BJ (cell line): Measurements from ENCODE around the gene SPATA22. TPM values are rescaled to one million over a fixed set of nuclear protein-coding genes. Genes with fewer than 3 reads are reported as not detected.
A peak's percentile ranks its signal among the peaks of the same experiment; 100 is the strongest.

ENCODE experiments used
- CTCF ChIA-PET: fragments of 350-600 bp; formaldehyde crosslinking; extraction: SDS; loops from one replicate; lab custom pipeline; 2021; ENCODE audit warnings: antibody characterized with exemption, inconsistent platforms; lab: Yijun Ruan, JAX
- POLR2A ChIA-PET: fragments of 300-600 bp; sonication (Branson Sonifier 250); formaldehyde crosslinking; extraction: SDS; loops from one replicate; lab custom pipeline; 2021; ENCODE audit warnings: antibody characterized with exemption; lab: Charles Lee
- DNase-seq: peaks from one replicate; pipeline ENCODE4 v3.0.0-alpha.2; 2011; ENCODE audit warnings: low read depth
- H3K27me3 ChIP-seq: 2 replicates; pipeline ENCODE4 v1.6.0; 2011; ENCODE audit warnings: low read length; ENCODE audit not compliant: control insufficient read depth, insufficient read depth
- H3K36me3 ChIP-seq: 2 replicates; pipeline ENCODE4 v1.5.1; 2011; ENCODE audit warnings: low read length; ENCODE audit not compliant: control insufficient read depth, insufficient read depth
- H3K4me3 ChIP-seq: 2 replicates; pipeline ENCODE4 v1.5.1; 2011; ENCODE audit warnings: low read depth, mild to moderate bottlenecking, control low read depth, low read length
- polyA plus RNA-seq: library from polyadenylated mRNA; depleted of rRNA; stranded (reverse); fragments of >200 nt; gene quantifications from 2 replicates; pipeline ENCODE4 v1.2.3, GENCODE V29; 2011
- TF ChIP-seq, protein P1 (sequence below): IDR thresholded peaks from 2 replicates; pipeline ENCODE4 v1.5.1; 2011; ENCODE audit warnings: low read depth, mild to moderate bottlenecking, control low read depth, inconsistent platforms, low read length, moderate library complexity; ENCODE audit not compliant: insufficient read depth

The SPATA22 gene
- polyA plus RNA-seq, 1 experiment, result not detected

DNA sequence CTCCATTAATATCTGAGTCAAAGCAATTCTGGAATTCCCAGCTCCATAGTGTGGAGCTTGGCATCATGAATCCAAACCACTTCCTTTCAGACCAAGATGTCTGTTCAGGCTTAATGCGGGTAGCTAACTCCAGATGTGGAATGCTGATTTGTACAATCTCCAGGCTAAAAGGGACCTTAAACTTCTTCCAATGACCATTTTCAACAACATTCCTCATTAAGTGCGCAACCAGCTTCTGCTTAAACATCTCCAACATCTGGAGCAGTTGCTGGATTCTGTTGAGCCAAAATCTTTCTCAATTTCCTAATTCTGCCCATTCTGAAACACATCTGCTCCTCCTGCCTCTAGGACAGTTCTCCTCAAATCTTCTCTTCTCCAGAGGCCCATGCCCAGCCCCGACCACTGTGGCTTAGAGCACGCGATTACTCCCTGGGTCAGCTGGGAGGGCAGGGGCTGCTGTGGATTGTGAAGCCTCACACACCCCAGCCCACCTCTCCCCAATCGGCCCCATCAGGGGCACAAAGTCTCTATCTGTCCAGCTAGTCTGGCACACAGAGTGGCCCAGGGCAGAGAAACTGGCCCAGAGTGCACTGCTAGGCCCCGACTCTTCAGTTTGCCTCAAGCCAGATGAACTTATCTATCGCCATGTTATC is 40.4 kb upstream of the SPATA22 start:
- POLR2A ChIA-PET, result no interaction called here
- peak; percentile 33 for DNase-seq

DNA sequence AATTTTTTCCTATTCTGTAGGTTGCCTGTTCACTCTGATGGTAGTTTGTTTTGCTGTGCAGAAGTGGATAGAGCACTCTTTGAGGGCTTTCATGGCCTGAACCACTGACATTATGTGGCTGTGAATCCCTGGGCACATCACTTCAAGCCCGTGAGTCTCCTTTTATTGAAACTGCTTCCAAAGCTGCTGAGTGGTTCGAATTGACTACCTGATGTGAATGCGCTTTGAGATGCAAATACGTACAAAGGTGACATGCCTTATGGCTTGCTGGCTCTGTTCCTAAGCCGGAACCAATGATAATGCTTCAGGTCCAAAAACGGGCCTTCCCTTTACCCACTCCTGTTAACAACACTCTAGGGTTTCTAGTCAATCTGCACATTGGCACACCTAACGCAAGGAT is 38.5 kb upstream of the SPATA22 start:
- CTCF ChIA-PET, result no interaction called here
- no peak overlapping the region for H3K4me3 ChIP-seq
- TF ChIP-seq, protein P1, sequence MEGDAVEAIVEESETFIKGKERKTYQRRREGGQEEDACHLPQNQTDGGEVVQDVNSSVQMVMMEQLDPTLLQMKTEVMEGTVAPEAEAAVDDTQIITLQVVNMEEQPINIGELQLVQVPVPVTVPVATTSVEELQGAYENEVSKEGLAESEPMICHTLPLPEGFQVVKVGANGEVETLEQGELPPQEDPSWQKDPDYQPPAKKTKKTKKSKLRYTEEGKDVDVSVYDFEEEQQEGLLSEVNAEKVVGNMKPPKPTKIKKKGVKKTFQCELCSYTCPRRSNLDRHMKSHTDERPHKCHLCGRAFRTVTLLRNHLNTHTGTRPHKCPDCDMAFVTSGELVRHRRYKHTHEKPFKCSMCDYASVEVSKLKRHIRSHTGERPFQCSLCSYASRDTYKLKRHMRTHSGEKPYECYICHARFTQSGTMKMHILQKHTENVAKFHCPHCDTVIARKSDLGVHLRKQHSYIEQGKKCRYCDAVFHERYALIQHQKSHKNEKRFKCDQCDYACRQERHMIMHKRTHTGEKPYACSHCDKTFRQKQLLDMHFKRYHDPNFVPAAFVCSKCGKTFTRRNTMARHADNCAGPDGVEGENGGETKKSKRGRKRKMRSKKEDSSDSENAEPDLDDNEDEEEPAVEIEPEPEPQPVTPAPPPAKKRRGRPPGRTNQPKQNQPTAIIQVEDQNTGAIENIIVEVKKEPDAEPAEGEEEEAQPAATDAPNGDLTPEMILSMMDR, result no peak
- POLR2A ChIA-PET, result no interaction called here
- DNase-seq, result no peak
- no peaks in the 10 kb centered on the region; the same call in 1 of the 2 replicates for H3K27me3 ChIP-seq
- no peaks in the 10 kb centered on the region for H3K36me3 ChIP-seq

More for the DNA sequence above, 40.4 kb upstream of the SPATA22 start:
- CTCF ChIA-PET, result interaction anchor here (0.6 to 1.6 kb wide), 2 partner anchors 12 to 1895 kb away, joined by 3 to 7 read pairs; no protein-coding TSS in a partner anchor
- Histone ChIP-seq H3K4me3 (no peak overlapping the region), H3K36me3 (no peaks in the 10 kb centered on the region), H3K27me3 (no peaks in the 10 kb centered on the region)
- TF ChIP-seq, protein P1, result no peak

DNA sequence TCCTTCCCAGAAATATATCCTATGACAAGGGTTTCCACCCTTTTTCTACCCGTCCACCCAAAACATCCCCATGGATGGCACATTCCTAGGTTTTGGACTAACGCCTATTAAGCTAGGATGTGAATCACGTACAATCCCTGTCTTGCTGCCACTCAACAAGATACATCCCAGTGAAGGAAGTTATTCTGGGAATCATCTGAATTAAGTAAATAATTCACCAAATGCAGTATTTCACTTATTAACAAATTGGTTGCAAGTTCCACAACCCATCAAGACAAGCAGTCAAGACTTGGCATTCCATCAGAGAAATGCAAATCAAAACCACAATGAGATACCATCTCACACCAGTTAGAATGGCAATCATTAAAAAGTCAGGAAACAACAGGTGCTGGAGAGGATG is 36.2 kb upstream of the SPATA22 start:
- POLR2A ChIA-PET, result no interaction called here
- CTCF ChIA-PET, result no interaction called here
- TF ChIP-seq, protein P1, result no peak
- Histone ChIP-seq H3K4me3 (no peak overlapping the region), H3K27me3 (no peaks in the 10 kb centered on the region; the same call in 1 of the 2 replicates), H3K36me3 (no peaks in the 10 kb centered on the region)
- DNase-seq, result no peak

DNA sequence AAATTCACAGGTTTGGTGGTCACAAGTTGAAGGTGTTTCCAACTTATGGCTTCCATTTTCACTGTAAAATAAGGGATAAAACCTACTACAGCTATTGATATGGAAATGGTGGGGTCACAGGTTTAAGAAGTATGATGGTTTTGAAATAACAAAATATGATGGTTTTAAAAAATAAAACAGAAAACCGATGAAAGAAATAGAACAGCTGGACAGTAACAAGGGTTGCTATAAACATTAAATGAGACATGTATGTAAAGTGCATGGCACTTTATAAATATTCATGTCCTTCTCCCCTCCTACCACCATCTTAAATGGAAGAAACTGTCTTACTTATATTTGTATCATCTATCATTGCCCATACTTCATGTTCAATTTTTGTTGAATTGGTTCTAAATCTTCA is 35.5 kb upstream of the SPATA22 start:
- CTCF ChIA-PET, result no interaction called here
- Histone ChIP-seq H3K36me3 (no peaks in the 10 kb centered on the region), H3K27me3 (no peaks in the 10 kb centered on the region; the same call in 1 of the 2 replicates), H3K4me3 (no peak overlapping the region)
- TF ChIP-seq, protein P1, result no peak
- no peak for DNase-seq
- POLR2A ChIA-PET, result no interaction called here

DNA sequence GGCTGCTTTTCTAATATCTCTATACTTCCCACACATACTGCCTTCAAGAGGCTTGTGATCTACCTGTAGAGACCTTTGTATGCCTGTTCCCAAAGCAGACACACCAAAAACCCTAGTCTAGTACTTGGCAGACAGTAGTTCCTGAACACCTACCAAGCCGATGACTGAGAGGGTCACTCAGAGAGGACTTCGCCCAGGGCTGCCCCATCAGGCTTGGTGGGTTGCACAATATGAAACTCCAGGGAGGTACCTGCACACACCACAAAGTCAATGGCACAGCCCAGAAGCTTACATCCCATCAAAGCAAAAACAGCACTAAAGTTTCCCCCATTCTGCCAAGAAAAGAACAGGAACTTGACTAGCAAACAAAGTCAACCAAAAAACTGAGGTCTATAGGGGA is 34.4 kb upstream of the SPATA22 start:
- Histone ChIP-seq H3K27me3 (no peaks in the 10 kb centered on the region; the same call in 1 of the 2 replicates), H3K36me3 (no peaks in the 10 kb centered on the region), H3K4me3 (no peak overlapping the region)
- TF ChIP-seq, protein P1, result no peak
- ChIA-PET POLR2A (no interaction called here), CTCF (no interaction called here)
- no peak for DNase-seq
